NCI-H345 (cell line): ENCODE data around the gene DSG2.
A peak's percentile ranks its signal among the peaks of the same experiment; 100 is the strongest.
"Not testable (repeated sequence)": the region's sequence is repeated elsewhere in the genome, so short reads cannot be mapped to it uniquely, and the experiment has no call there.

Experiments
- DNase-seq: peaks from one replicate; lab custom pipeline; 2025; lab: John Stamatoyannopoulos, UW

Gene DSG2

DNA sequence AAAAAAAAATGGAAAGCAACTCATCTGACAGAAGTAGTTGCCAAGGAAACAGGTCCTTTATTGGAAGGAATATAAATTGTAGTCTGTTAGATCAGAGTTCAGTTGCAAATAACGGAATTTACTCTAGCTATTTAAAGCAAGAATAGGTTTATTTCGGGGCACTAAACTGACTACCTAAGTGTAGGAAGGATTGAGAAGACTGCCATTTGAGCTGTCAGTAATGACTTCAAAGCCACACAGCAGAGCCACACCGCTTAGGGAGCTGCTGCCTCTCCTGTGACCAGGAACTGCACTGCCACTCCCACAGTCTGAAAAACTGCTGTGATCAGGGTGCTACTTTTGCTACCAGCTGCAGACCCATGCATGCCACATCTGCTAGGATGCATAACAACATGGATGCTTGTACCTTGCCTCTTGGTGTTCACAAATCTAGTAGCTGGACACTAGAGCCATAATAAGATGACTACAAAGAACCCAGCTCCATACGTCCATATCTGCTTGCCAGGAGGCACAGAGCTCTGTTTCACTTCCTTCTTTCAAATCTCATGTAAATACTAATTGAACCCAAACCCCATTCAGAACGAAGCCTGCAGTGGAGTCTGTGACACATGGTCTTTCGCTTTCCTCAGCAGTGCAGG, 2.2 kb downstream of the DSG2 start:
- no peak for DNase-seq

DNA sequence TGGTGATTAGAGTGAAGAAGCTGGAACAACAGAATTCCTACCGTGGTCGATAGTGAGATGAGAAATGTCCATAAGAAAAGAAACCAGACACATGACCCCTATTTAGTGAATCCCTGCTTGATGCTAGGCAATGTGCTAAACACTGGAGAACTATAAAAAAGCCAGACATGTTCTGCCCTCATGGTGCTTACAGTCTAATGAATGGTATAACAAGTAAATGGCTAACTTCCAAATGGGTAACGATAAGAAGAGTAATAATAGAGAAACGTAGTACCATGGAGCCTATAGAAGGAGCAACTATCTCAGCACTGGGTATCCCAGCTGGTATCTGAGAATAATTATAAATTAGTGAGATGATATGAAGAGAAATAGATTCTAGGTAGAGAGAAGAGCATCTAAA, 5.0 kb downstream of the DSG2 start:
- DNase-seq, result no peak

DNA sequence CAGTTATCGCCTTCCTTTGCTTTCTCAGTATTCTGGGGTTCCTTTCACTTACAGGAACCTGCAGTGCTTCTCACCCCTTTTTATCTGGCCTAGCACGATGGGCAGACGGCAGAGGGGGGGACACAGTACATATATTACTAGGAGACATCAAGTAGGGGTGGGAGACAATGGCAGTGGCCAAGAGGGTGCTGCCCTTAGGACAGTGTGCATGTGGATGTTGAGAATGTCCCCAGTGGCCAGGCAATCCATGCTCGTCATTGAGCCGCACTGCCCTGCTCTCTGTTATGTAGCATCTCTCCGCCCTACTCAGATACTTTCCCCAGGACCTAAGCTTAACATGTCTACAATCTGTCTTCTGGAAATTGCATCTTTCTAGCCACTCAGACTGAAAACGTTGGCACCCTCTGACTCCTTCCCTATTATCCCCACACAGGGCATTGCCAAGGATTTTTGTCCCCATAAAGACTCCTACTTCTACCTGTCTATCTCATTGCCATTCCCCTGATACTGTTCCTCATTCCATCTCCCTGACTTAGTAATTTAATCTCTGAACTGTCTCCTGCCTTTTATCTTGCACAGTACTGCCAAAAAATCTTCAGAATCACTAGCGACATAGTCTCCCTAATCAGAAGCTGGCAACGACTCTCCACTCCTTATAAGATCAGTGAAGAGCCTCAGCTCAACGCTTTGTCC, 6.6 kb downstream of the DSG2 start:
- no peak for DNase-seq

DNA sequence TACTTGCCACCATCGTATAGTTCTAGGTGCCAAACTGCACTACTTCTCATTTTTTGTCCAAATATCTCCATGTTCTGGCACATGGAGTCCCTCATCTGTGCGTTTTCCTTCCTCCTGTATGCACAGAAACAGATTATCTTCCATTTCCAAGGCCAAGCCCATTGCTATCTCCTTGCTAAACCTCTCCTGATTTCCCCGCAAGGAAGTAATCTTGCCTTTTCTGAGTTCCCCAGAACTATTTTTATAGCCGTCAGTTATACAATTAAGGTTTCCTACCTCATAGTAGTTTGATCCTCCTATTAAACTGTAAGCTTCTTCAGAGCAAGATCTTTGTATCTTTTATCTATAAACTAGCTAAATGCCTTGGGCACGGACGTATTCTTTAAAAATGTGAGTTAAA, 7.2 kb downstream of the DSG2 start:
- DNase-seq, result no peak

DNA sequence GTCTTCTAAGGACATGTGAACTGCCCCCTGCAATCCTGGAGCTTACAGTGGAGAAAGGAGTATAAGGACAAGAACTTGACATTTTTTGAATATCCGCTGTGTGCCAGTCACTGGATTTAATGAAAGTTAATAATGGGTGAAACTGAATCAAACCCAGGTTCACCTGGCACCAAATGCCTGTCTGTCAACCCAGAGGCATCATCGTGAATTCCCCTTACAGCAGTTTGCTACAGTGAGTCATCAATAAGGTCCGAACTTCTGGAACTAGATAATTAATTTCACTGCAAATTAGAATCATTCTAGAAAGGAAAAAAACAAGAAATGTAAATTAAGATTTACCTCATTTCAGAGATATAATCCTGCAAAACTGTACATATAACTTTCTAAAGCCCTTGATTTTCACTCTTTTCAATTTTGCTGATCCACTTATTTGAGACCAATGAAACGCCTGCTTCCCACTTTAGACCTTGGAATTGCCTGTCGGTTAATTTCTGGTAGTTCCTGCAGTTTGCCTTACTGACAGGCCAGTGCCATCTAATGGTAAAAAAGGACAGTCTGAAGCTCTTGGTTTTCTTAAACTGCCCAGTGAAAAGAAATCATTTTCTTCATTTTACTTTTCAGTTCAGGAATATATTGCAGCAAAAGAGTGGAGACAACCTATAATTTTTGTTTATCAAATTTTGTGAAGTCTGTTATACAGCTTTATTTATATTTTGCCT, 8.2 kb downstream of the DSG2 start:
- DNase-seq, result no peak

DNA sequence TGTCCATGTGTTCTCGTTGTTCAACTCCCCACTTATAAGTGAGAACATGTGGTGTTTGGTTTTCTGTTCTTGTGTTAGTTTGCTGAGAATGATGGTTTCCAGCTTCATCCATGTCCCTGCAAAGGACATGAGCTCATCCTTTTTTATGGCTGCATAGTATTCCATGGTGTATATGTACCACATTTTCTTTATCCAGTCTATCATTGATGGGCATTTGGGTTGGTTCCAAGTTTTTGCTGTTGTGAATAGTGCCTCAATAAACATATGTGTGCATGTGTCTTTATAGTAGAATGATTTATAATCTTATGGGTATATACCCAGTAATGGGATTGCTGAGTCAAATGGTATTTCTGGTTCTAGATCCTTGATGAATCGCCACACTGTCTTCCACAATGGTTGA, 9.1 kb downstream of the DSG2 start:
- DNase-seq, result not testable (repeated sequence)

DNA sequence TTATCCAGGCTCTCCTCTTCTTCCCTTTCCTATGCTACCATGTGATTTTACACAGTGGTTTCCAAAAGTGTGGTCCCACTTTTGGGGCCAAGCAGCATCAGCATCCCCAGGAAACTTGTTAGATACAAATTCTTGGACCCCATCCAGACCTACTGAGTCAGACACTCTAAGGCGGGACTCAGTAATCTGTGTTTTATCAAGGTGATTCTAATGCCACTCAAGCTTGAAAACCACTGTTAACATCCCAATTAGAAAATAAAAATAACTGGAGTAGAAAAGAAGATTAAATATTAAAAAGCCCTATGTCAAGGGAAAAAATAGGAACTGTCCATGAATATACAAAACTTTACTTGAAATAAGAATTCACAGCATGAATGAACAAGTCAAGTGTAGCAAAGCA, 10.8 kb downstream of the DSG2 start:
- no peak for DNase-seq

DNA sequence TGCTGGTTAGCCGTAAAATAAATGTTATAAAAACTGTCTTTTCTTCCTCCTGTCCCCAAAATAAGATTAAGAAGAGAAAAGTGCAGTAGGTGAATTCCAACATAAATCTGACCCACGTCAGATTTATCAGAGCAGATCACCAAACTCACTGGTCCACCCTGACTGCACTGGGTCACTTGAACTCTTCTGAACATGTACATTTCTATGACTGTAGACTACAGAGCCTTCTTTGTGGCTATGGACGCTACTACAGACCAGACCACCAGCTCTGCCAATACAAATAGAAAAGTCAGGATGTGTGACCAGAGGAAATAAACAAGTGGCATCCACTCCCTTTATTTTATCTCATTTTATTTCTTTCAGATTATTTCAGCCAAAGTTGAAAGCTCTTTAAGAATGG, 11.6 kb downstream of the DSG2 start:
- no peak for DNase-seq

DNA sequence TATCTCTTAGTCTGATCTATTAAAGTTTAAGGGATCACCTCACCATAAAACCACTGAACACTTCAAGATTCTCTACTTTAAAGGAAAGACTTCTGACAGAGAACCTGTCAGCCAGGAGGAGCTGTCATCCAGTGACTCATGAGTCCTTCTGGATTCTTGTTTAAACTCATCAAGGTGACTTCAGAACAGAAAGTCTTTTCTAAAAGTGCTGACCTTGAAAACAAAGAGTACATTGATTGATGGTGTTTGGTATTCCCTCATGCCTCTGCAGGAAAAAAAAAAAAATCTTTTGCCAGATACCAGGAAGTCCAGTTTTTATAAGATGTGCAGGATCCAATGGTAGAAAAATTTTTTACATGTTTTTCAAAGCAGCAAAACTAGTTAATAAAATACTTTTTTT, 12.3 kb downstream of the DSG2 start:
- DNase-seq, result no peak

DNA sequence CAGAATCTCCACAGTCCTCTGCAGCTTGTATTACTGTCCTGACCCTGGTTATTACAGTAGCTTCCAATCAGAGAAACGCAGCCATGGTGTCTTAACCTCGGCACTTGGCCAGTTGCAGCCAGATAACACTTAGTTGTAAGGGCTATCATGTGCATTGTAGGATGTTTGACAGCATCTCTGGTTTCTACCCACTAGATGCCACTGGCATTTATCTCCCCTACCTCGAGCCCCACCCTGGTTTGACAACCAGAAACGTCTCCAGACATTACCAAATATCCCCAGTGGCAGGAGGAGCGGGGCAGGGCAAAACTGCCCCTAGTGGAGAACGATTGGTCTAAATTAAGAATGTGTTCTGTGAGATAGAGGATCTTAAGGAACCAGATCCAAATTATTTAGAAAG, 13.1 kb downstream of the DSG2 start:
- DNase-seq, result no peak

DNA sequence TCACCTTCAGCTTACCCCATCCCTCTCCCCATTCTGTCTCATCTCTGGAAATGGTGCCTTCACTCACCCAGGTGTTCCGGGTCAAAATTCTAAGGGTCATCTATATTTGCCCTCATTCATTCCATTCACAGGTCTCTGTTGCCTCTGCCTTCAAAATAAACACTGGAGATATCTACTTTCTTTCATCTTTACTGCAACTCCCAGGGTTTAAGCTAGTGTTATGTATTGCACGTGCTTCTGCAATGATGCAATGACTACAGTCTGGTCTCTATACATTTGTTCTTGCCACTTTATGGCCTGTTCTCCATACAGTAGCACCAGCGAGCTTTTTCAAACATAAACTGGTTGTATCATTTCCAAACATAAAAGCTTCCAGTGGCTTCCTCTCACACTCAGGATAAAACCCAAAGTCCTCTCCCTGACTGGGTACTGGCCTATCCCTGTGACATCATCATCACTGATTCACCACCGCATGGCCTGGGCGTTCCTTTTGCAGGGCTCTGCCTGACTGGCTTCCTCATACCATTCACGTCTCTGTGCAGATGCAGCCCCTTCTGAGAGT, 14.3 kb downstream of the DSG2 start:
- no peak for DNase-seq

DNA sequence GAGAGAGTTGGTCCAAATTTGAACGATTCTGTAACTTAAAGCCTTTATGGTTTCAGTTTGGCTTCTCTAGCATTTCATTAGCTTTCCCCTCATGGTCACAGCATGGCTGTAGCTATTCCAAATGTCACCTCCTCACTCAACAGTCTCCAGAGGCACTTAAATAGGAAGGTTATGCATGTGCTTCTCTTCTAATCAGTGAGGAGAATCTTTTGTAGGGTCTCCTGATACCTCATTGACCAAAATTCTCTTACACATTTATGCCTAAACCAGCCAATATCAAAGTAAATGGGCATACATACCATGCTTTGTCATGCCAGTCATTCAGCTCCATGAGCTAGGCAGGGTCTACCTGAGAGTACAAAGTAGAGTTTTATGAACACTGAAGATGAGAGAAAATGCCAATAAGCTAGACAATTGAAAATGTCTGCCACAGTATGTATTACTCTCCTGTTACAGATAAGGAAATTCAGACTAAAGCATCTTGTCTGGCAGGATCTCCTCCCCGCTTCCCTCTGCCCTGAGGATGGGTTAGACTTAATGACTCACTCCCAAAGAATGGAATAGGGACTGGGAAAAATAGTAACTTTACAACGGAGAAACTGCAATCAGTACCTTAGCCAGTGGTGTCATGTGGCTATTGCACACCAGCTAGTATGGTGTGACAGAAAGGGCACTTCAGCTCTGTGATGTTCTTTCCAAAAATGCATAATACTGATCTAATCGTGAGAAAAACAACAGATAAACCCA, 15.4 kb downstream of the DSG2 start:
- no peak for DNase-seq

DNA sequence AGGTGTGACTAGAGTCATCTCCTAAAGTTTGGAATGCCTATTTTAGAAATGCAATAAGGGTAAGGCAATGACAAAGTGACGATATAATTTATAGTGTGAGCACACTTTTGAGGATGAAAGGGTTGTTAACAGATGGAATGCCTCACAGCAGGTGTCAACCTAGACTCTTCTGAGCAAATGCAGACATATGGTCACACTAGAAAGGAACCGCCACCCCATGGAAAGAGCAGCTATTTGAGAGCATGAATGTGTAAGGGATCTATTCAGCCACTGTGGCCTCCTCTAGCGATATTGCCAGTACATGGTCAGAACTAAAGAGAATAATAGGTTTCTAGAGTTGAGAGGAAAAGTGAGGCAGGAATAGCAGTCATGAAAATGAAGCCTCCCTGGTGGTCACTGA, 18.5 kb downstream of the DSG2 start:
- no peak for DNase-seq

DNA sequence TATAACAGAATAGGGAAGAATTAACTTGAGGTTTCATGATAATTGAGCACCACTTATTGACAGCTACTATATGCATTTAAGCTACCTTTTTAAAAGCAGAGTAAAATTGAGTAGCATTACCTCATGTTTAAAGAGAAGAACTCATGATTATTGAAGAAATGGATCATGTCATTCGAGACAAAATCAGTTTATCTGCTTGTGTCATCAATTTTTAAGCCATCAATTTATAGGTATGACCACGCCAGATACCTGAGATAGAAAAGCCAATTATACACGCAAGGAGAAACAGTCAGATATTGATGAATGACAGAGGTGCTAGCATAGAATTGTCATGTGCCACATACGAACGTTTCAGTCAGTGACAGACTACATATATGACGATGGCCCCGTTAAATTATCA, 28.4 kb downstream of the DSG2 start:
- no peak for DNase-seq

DNA sequence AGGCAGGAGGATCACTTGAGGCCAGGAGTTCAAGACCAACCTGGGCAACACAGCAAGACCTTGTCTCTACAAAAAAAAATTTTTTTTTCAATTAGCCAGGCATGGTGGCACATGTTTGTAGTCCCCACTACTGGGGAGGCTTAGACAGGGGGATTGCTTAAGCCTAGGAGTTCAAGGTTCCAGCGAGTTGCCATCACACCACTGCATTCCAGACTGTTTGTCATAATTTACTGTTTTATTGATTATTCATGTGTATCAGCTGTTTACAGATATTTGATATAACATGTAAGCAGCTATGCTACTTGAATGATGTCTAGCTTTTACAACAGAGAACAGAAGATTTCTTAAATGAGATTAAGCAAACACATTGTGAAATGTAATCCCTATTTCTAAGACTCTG, 35.3 kb downstream of the DSG2 start:
- no peak for DNase-seq

DNA sequence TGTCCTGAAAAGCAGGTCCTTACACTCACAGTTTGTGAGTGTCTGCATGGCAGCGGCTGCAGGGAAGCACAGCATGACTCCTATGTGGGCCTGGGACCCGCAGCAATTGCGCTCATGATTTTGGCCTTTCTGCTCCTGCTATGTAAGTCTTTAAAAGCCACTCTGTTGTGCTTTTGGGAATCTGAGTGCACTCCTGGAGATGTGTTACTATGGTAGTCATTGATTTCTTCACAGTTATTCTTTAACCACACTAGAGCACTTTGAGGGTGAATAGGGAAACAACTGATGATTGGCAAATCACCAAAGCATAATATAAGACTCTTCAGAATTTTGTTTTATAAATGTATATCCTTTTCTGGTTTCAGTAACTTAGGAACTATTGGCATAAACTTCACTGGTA, 40.9 kb downstream of the DSG2 start:
- peak; percentile 47 for DNase-seq

DNA sequence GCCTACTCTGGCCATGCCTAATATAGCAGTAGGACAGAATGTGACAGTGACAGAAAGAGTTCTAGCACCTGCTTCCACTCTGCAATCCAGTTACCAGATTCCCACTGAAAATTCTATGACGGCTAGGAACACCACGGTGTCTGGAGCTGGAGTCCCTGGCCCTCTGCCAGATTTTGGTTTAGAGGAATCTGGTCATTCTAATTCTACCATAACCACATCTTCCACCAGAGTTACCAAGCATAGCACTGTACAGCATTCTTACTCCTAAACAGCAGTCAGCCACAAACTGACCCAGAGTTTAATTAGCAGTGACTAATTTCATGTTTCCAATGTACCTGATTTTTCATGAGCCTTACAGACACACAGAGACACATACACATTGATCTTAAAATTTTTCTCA, 48.5 kb downstream of the DSG2 start:
- DNase-seq, result no peak

DNA sequence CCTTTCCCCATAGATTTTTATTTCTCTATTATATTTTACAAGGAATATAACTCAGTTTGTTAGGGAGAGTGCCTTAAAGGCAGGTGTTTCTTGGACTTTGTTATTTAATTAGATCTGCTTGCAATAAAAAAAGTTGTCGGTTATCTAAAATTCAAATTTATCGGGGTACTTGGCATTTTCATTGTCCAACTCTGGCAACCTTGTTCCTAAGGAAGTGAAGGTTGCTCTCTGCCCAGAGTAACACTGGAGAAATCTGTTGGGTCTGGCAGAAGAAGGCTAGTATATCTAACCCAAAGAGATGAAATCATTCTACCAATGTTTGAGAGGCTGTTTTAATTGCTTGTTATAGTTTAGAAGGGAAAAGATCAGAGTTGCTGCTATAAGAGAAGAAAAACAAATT, 50.9 kb downstream of the DSG2 start:
- no peak for DNase-seq

DNA sequence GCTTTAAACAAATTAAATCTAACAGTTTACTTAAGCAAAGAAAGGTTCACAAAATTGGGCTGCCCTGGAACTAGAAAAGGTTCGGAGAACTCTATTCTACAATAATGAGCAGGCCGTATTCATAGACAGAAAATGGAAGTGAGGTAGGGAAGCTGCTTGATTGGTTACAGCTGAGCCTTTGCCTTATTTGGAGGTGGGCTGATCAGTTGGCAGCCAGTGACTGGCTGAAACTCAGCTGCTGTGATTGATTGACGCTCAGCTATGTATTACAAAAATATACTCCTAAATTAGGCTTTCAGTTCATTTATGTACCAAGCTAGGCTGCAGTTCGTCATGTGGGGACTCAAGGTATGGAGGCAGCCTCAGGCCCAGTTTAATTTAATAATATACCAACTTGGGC, 51.4 kb downstream of the DSG2 start:
- no peak for DNase-seq

DNA sequence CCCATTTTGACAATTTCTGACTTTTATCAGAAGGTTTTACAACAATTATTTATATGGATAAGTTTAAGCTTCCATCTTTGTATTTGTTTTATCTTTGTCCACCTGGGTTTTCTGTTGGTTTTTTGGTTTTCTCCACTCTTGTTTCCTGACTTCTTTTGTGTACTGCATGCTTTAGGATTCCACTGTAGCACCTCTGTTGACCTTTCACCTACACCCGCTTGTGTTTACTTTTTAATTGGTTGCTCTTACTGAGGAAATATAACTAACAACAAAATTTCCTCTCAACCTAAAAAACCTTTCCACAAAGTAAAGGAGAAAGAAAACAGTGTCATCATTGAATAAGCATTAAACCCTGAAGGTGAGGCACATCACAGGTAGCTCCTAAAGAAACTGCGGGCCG, 53.9 kb downstream of the DSG2 start:
- DNase-seq, result no peak

DNA sequence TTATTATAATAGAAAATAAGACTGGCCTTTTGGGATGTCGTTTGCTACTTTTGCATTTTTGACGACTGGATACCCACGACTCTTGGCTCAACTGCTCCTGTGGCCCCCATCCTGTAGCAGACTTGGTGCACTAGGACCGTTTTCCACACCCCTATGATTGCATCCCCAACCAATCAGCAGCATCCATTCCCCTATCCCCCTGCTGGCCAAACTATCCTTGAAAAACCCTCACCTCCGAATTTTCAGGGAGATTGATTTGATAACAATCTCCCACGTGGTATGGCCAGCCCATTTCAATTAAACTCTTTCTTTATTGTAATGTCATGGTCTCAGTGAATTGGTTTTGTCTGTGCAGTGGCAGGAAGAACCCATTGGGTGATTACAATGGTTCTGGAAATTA, 55.8 kb downstream of the DSG2 start:
- no peak for DNase-seq

DNA sequence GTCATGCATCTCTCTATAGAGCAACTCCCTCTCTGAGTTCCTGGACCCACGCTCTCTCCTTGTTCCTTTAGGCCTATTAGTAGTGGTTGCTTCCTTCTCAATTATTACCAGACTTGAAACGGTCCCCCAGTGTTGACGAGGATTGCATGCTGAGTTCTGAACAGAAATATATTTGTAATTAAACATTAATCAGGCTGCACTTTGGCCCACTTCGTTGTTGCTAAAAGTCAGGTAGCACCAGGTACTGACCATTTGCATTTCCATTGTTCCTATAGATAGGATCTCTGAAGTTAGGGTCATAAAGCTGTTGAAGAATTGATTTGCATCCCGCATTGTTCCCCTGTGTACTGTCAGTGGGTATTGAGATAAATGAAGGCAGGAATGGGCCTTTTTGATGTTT, 56.8 kb downstream of the DSG2 start:
- no peak for DNase-seq
